ENCODE results near the gene PHEX.

The PHEX gene

DNA sequence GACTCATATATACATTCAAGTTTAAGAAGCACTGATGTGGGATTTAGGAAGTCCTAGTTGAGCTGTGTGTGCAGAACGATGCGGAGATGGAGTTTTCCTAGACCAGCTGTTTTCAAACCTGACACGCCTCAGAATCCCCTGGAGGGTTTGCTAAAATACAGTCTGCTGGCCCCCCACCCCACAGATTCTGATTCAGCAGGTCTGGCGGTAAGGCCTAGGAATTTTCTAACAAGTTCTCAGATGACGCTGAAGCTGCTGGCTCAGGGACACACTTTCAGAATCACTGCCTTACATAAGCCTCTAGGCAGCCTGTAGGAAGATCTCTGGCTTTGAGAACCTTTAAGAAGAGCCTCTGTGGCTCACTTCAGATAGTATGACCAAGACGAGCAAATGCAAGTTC is 73.1 kb downstream of the PHEX start:
- no peaks in the 10 kb centered on the region for H3K27me3 Mint-ChIP-seq
- H3K9me3 Mint-ChIP-seq, result no peaks in the 10 kb centered on the region
- CTCF ChIA-PET, result no interaction called here
- no peak for DNase-seq
- no peak overlapping the region for H3K27ac Mint-ChIP-seq
- H3K36me3 Mint-ChIP-seq, result no peaks in the 10 kb centered on the region
- H3K4me3 Mint-ChIP-seq, result no peak overlapping the region
- H3K4me1 Mint-ChIP-seq, result no peaks in the 10 kb centered on the region

DNA sequence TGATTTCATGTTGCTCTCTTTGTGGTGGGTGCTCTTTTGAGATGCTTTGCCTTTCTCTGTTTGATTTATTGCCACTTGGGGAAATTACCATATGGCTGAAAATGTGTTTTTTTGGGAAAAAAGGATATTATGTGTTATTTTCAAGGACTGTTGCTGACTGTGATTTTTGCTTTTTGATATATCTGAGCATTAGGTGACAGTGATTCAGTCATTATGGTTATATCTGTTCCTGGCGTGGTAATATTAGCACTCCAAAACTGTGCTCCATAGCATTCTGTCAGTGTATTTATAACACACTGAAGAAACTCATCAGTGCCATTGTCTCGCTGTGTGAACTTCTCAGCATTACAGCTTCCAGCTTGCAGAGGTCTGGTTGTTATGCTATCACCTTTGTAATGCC is 73.8 kb downstream of the PHEX start:
- no peaks in the 10 kb centered on the region for H3K36me3 Mint-ChIP-seq
- CTCF ChIA-PET, result no interaction called here
- H3K9me3 Mint-ChIP-seq, result no peaks in the 10 kb centered on the region
- no peaks in the 10 kb centered on the region for H3K27me3 Mint-ChIP-seq
- DNase-seq, result no peak
- H3K4me3 Mint-ChIP-seq, result no peak overlapping the region
- no peak overlapping the region for H3K27ac Mint-ChIP-seq
- H3K4me1 Mint-ChIP-seq, result no peaks in the 10 kb centered on the region

DNA sequence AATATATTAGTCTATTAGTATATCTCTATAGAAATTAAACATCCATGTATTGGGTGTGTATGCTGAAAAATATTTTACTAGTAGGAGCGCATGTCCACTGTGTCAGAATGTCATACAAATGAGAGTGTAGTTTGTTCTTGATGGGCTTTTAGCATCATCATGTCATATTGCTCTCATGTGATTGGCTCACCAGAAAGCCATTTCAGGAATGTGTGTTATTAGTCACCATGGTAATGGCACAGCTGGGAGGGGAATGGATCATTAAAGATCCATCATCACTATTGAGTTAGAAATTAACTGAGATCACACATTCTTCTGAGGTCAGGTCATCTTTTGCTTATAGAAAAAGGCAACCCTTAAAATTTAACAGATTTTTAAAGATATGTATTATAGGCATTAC is 77.3 kb downstream of the PHEX start:
- CTCF ChIA-PET, result no interaction called here
- no peak for DNase-seq
- no peak overlapping the region for H3K27ac Mint-ChIP-seq

DNA sequence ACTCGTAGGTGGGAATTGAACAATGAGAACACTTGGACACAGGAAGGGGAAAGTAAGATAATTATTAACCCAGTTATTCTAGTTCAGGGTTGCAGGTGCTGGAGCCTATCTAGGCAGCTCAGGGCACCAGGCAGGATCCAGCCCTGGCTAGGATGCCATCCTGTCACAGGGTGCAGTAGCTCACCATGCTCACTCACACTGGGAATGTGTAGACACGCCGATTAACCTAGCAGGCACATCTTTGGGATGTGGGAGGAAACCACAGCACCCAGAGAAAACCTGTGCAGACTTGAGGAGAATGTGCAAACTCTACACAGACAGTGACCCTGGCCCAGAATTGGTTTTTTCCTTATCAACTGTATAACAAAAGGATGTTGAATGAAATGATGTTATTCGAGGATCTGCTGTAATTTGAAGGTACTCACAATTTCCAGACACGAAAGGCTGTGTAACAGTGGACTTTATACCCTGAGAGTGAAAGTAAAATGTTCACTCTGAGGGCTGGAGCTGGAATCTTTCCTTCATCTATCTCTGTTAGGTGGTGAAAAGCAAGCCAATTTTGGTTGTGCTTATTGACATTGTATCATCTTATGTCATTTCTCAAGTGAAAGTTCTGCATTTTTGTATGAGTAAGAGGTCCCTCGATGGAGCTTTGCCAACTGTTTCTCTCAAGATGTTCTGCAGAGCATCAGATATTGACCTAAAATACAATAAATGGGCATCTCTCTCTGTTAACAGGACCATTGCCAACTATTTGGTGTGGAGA is 78.8 kb downstream of the PHEX start:
- Mint-ChIP-seq H3K4me3 (no peak overlapping the region), H3K4me1 (no peaks in the 10 kb centered on the region)

More for the DNA sequence above, 77.3 kb downstream of the PHEX start:
- Mint-ChIP-seq H3K9me3 (no peaks in the 10 kb centered on the region), H3K27me3 (no peaks in the 10 kb centered on the region), H3K4me1 (no peaks in the 10 kb centered on the region), H3K36me3 (no peaks in the 10 kb centered on the region), H3K4me3 (no peak overlapping the region)

DNA sequence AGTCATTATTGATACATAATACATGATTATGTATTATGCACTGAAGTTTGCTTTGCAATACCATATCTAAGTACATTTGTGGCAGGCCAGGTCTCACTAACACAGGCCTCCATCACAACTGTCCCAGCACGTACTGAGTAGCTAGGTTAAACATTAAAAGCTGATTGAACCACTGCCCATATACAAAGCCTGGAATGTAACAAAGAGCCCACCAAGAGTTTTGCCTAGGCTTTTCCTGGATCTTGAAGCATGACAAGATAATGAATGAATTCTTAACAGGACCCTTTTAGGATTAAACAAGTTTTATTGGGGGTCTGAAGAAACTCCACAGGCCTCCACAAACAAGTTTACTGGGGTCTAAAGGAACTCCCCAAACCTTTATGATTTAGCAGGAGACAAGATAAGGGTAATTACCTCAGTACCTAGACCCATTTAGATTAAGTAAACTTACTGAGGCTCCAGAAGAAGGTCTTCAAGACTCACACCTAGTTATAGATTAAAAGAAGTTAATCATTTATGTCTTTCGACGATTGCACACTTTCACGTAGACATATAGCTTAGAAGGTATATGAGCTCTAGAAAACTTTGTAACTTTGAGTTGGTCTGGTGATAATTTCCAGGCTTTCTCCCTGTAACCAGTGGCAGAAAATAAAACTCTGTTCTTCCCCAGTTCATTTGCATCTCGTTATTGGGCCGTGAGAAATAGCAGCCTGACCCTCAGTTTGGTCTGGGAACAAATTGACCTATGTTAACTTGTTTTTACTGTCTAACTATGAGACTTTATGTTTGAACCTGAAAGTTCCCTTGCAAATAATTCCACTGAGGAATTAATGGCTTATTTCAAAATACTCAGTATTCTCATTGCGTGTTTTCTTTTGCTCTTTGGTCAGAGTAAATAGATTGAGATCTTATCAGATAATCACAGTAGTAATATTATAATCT is 84.8 kb downstream of the PHEX start:
- Mint-ChIP-seq H3K4me1 (no peaks in the 10 kb centered on the region), H3K4me3 (no peak overlapping the region), H3K36me3 (no peaks in the 10 kb centered on the region), H3K27me3 (no peaks in the 10 kb centered on the region), H3K9me3 (no peaks in the 10 kb centered on the region), H3K27ac (no peak overlapping the region)
- DNase-seq, result no peak
- CTCF ChIA-PET, result no interaction called here

More for the DNA sequence above, 78.8 kb downstream of the PHEX start:
- no peak for DNase-seq
- H3K36me3 Mint-ChIP-seq, result no peaks in the 10 kb centered on the region
- no peaks in the 10 kb centered on the region for H3K27me3 Mint-ChIP-seq
- H3K27ac Mint-ChIP-seq, result no peak overlapping the region
- CTCF ChIA-PET, result no interaction called here
- H3K9me3 Mint-ChIP-seq, result no peaks in the 10 kb centered on the region

DNA sequence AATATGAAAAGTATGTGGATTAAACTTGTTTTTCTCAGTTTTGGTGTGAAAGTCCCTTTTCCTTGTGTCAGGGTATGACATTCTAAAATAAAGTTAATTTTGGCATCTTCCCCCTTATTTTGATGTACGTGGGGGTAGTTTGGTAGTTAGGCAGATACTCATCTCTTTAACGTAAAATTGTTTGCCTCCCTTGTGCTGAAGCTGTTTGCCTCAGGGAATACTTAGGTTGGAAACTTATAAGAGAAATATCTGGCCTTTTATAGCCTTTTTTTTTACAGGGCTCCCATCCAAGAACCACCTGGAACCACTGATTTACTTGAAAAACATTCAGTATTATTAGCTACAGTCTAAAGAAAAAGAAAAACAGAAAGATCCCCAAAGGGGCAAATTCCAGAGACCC is 85.5 kb downstream of the PHEX start:
- CTCF ChIA-PET, result no interaction called here
- DNase-seq, result no peak
- Mint-ChIP-seq H3K27ac (no peak overlapping the region), H3K4me3 (no peak overlapping the region), H3K36me3 (no peaks in the 10 kb centered on the region), H3K4me1 (no peaks in the 10 kb centered on the region), H3K27me3 (no peaks in the 10 kb centered on the region), H3K9me3 (no peaks in the 10 kb centered on the region)

DNA sequence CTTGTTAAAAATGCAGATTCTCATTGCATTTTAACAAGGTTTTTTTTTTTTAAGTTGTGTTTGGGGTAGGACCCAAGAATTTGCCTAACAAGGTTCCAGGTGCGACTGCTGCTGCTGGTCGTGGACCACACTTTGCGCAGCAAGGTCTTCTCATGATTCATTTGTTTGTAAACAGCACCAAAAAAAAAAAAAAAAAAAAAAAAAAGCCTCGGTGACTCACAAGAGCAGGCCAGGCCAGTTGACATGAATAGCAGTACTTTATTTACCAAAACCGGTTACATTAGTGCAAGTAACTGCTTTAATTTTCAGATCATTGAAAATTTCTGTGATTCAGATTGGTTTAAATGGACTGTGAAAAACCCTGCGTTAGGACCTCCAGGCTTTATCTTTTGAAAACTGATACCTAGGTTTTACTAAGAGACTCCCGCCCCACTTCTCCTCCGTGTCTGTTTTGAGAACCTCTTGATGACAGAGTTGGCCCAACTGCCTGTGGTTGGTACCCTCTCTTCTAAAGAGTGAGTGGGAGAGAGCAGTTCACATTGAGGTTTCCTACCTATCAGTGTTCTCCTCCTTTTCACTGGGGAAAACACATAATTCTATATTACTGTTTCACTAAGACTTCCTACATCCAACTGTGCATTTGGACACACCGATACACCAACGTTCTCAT is 86.2 kb downstream of the PHEX start:
- Mint-ChIP-seq H3K27me3 (no peaks in the 10 kb centered on the region), H3K27ac (no peak overlapping the region), H3K9me3 (no peaks in the 10 kb centered on the region), H3K4me3 (no peak overlapping the region), H3K4me1 (no peaks in the 10 kb centered on the region), H3K36me3 (no peaks in the 10 kb centered on the region)
- CTCF ChIA-PET, result no interaction called here
- DNase-seq, result no peak

DNA sequence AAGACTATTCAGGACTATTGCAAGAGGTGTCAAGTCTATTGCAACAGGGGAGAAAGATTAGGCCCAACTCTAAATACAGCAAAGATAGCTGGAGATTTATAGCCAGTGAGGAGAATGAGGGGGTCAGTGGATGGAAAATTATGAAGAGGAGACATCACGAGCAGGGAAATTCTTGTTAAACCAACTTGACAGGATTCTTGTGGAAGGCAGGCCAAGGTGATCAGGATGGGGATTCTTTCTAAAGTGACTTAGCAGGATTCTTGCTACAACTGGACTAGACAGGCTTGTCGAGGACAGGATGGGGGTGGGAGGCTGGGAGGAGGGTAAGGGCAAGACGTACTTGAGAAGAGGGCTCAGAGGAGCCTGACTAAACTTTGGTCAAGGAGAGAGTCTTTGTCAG is 89.0 kb downstream of the PHEX start:
- no peaks in the 10 kb centered on the region for H3K36me3 Mint-ChIP-seq
- CTCF ChIA-PET, result interaction anchor here (1.3 kb wide), 1 partner anchor 136 kb away, joined by 4 read pairs; no protein-coding TSS in a partner anchor
- H3K4me1 Mint-ChIP-seq, result no peaks in the 10 kb centered on the region
- no peak overlapping the region for H3K27ac Mint-ChIP-seq
- no peaks in the 10 kb centered on the region for H3K9me3 Mint-ChIP-seq
- no peak for DNase-seq
- no peaks in the 10 kb centered on the region for H3K27me3 Mint-ChIP-seq
- no peak overlapping the region for H3K4me3 Mint-ChIP-seq

DNA sequence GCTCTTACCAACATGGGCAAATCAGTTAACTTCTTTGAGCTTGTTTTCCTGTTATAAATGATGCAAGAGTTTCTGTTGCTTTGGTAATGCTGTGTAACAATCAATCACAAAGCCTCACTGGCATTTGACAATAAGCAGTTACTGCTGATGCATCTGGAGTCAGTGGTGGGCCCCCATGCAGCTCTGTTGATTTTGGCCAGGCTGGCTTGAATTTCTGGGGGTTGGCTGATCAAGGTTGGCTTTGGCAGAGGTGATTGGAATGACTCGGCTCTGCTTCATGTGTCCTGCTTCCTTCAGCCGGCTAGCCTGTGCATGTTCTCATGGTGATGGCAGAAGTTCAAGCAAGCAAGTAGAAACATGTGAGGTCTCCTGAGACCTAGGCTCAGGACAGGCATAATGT is 90.4 kb downstream of the PHEX start:
- DNase-seq, result no peak
- no peaks in the 10 kb centered on the region for H3K4me1 Mint-ChIP-seq
- H3K27ac Mint-ChIP-seq, result no peak overlapping the region
- no peaks in the 10 kb centered on the region for H3K27me3 Mint-ChIP-seq
- no peaks in the 10 kb centered on the region for H3K36me3 Mint-ChIP-seq
- no peak overlapping the region for H3K4me3 Mint-ChIP-seq
- CTCF ChIA-PET, result interaction anchor here (1.3 kb wide), 1 partner anchor 137 kb away, joined by 4 read pairs; no protein-coding TSS in a partner anchor
- H3K9me3 Mint-ChIP-seq, result no peaks in the 10 kb centered on the region

DNA sequence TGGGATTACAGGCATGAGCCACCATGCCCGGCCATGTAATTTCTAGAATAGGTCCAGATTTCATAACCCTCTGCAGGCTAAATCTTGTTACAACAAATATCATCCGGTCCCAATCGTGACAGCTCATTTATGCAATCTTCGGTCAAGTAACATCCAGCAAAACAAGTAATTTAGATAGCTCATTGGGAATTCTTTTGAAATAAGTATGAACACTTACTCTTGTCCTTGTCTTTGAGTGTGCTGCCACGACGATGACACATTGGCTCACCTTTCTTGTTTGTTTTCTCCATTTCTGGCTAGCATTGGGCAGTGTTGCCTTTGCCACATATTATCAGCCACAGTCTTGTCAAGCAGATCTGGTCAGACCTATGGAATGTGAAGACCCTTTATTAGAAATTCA is 92.0 kb downstream of the PHEX start:
- Mint-ChIP-seq H3K9me3 (no peaks in the 10 kb centered on the region), H3K27ac (no peak overlapping the region), H3K4me1 (no peaks in the 10 kb centered on the region), H3K36me3 (no peaks in the 10 kb centered on the region), H3K4me3 (no peak overlapping the region), H3K27me3 (no peaks in the 10 kb centered on the region)
- no peak for DNase-seq
- CTCF ChIA-PET, result no interaction called here

DNA sequence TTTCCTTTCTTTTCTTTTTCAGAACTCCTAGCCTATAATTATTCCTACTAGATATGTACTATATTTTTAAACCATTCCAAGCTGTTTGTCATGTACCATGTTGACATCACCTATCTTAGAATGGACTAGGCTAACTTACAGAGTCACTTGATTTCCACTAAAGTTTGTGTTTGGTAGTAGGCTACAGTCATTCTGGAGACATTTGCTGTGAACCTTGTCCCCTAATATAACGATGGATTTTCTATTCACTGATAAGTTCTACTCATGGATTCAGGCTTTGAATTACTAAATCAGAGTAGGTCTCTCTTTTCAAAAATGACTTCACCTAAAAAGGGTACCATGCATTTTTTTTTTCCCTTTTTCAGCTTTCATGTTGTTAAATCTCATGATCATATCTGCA is 93.4 kb downstream of the PHEX start:
- CTCF ChIA-PET, result interaction anchor here (1.4 kb wide), 1 partner anchor 10 kb away, joined by 3 read pairs; no protein-coding TSS in a partner anchor
- H3K27me3 Mint-ChIP-seq, result no peaks in the 10 kb centered on the region
- H3K27ac Mint-ChIP-seq, result no peak overlapping the region
- H3K4me3 Mint-ChIP-seq, result no peak overlapping the region
- H3K9me3 Mint-ChIP-seq, result no peaks in the 10 kb centered on the region
- no peaks in the 10 kb centered on the region for H3K36me3 Mint-ChIP-seq
- DNase-seq, result no peak
- H3K4me1 Mint-ChIP-seq, result no peaks in the 10 kb centered on the region

DNA sequence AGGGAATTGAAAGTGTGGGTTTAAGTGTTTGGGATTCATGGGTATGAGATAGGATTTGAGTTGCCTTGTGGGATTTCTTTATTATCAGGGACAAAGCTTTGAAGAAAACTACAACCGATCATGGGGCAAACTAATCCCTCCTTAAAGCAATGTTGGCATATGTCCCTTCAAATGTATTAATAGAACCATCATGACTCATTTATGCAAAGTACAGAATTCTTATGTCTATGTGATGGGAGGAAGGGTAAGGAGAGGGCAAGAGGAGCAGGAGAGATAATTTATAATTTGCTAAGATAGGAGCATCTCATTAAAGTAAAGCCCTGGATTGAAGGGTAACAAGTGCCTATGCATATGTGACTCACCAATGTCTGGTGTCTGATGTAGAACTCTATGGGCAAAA is 94.2 kb downstream of the PHEX start:
- DNase-seq, result no peak
- H3K36me3 Mint-ChIP-seq, result no peaks in the 10 kb centered on the region
- no peak overlapping the region for H3K4me3 Mint-ChIP-seq
- no peaks in the 10 kb centered on the region for H3K4me1 Mint-ChIP-seq
- no peaks in the 10 kb centered on the region for H3K27me3 Mint-ChIP-seq
- H3K27ac Mint-ChIP-seq, result no peak overlapping the region
- H3K9me3 Mint-ChIP-seq, result no peaks in the 10 kb centered on the region
- CTCF ChIA-PET, result interaction anchor here (1.4 kb wide), 1 partner anchor 10 kb away, joined by 3 read pairs; no protein-coding TSS in a partner anchor

DNA sequence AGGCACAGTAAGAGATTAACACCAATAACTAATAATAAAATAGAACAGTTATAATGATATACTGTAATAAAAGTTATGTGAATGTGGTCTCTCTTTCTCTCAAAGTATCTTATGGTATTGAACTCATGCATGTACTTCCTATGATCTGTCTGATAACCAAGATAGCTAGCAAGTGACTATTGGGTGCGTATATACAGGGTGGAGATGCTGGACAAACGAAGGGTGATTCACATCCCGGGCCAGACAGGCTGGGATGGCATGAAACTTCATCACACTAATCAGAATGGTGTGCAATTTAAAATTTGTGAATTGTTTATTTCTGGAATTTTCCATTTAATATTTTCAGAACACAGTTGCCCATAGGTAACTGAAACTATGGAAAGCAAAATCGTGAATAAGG is 96.8 kb downstream of the PHEX start:
- no peaks in the 10 kb centered on the region for H3K9me3 Mint-ChIP-seq
- CTCF ChIA-PET, result no interaction called here
- no peak for DNase-seq
- no peak overlapping the region for H3K27ac Mint-ChIP-seq
- H3K4me3 Mint-ChIP-seq, result no peak overlapping the region
- H3K27me3 Mint-ChIP-seq, result no peaks in the 10 kb centered on the region
- H3K36me3 Mint-ChIP-seq, result no peaks in the 10 kb centered on the region
- no peaks in the 10 kb centered on the region for H3K4me1 Mint-ChIP-seq

DNA sequence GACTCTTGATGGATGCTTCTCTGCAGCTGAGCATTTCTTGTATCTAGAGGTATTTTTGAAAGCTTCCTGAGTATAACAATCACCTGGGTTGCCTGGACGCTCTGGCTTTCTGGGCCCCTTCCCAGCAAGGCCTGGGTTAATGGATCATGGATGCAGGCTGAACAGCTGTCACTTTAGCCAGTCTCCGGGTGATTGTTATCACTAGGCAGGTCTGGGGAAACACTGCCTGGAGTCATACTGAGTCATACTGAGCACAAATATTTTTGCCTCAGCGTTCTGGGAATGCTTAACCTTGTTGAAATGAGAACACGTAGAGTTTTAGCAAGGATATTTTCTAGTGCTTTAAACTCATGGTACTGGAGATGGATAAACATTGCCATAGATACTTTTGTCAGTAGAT is 102.6 kb downstream of the PHEX start:
- H3K27ac Mint-ChIP-seq, result no peak overlapping the region
- H3K27me3 Mint-ChIP-seq, result no peaks in the 10 kb centered on the region
- H3K9me3 Mint-ChIP-seq, result no peaks in the 10 kb centered on the region
- DNase-seq, result no peak
- CTCF ChIA-PET, result interaction anchor here (0.5 to 2.9 kb wide), 4 partner anchors 11 to 614 kb away, joined by 3 to 9 read pairs (median 4); no protein-coding TSS in a partner anchor
- no peak overlapping the region for H3K4me3 Mint-ChIP-seq
- H3K4me1 Mint-ChIP-seq, result no peaks in the 10 kb centered on the region
- no peaks in the 10 kb centered on the region for H3K36me3 Mint-ChIP-seq

All from activated naive CD4-positive, alpha-beta T cell treated with anti-CD3 and anti-CD28 coated beads, Interleukin-2, amount 10 ng/mL, durations not matched to agents 7 days and 5 days (primary cell).